KOPT-K1 (cell line): Measurements from ENCODE around the gene SCFD2.
"Not testable (repeated sequence)": the region's sequence is repeated elsewhere in the genome, so short reads cannot be mapped to it uniquely, and the experiment has no call there.

Source experiments
- H3K27ac ChIP-seq: fragments of 200-600 bp; sonication (generic); 2 replicates; pipeline ENCODE4 v1.5.1; 2016; ENCODE audit warnings: antibody characterized with exemption, mild to moderate bottlenecking, low read depth, low read length; ENCODE audit not compliant: poor library complexity, severe bottlenecking
- H3K36me3 ChIP-seq: fragments of 200-600 bp; sonication (generic); 2 replicates; pipeline ENCODE4 v1.5.1; 2017; ENCODE audit warnings: antibody characterized with exemption, mild to moderate bottlenecking, low read length, moderate library complexity; ENCODE audit not compliant: insufficient read depth
- H3K9me3 ChIP-seq: fragments of 200-600 bp; sonication (generic); 2 replicates; pipeline ENCODE4 v1.5.1; 2017; ENCODE audit warnings: antibody characterized with exemption, low read length, mild to moderate bottlenecking; ENCODE audit not compliant: insufficient read depth, poor library complexity, severe bottlenecking

SCFD2 gene

DNA sequence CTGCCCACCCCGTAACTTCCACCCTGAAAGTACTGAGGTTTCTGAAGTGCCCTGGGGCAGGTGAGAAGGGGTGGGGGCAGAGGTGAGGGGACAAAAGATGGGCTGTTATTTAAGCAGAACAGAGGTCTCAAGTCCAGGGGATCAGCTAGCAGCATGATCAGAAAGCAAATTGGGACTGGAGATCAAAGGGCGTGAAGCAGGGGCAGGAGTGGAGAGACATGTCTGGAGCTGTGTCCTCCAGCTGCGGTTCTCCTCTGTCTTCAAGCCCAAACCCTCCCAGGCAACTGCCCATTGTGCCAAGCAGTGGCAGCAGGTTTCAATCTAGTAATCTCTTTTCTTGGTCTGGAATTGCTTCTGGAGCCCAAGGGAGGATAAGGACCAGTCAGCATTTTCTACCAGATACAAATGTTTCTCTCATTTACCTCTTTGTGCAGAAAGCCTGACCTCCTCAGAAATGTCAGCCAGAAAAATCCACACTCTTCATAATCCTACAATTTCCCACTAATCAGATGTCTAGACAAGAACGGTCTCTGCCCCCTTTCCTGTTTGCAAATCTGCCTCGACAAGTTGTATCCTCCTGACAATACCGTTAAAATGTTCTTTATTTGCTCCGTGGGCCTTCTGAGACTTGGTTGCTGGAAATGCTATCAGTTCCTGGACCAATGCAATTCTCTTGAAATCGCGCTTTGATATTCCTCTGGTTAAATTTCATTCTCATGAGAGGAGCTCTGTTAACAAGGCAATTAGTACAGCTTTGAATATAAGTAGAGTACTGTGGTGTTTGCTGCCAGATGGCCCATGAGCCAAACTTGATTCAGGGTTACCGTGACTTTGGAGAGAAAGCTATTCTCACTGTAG, 526.9 kb downstream of the SCFD2 start:
- Histone ChIP-seq H3K36me3 (no peaks in the 10 kb centered on the region), H3K9me3 (no peaks in the 10 kb centered on the region), H3K27ac (no peak overlapping the region)

- Histone ChIP-seq H3K9me3 (no peaks in the 10 kb centered on the region), H3K27ac (no peak overlapping the region), H3K36me3 (no peaks in the 10 kb centered on the region)
Observed at GRCh38 chr4:52837716-52838558, 527.9 kb downstream of the SCFD2 start.

DNA sequence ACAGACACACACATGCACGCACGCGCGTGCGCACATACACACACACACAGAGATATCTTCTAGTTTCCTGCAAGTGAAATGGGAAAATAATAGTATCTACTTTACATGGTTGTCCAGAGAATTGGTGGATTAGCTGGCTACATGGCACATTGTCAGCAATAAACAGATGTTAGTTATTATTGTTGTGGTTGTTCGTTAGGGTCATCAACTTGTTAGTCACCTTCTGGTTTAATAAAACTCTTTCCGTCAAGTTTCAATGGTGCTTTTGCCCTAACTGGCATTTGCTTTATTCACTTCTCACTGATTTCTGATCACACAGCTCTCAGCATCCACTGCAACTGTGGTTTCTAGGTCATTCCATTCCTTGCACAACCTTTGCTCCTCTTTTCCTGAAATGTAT, 529.2 kb downstream of the SCFD2 start:
- no peak overlapping the region for H3K27ac ChIP-seq
- no peaks in the 10 kb centered on the region for H3K36me3 ChIP-seq
- H3K9me3 ChIP-seq = no peaks in the 10 kb centered on the region

GRCh38 chr4:52836120-52836519, 529.7 kb downstream of the SCFD2 start:
- H3K36me3 ChIP-seq = no peaks in the 10 kb centered on the region
- H3K9me3 ChIP-seq = no peaks in the 10 kb centered on the region
- no peak overlapping the region for H3K27ac ChIP-seq

DNA sequence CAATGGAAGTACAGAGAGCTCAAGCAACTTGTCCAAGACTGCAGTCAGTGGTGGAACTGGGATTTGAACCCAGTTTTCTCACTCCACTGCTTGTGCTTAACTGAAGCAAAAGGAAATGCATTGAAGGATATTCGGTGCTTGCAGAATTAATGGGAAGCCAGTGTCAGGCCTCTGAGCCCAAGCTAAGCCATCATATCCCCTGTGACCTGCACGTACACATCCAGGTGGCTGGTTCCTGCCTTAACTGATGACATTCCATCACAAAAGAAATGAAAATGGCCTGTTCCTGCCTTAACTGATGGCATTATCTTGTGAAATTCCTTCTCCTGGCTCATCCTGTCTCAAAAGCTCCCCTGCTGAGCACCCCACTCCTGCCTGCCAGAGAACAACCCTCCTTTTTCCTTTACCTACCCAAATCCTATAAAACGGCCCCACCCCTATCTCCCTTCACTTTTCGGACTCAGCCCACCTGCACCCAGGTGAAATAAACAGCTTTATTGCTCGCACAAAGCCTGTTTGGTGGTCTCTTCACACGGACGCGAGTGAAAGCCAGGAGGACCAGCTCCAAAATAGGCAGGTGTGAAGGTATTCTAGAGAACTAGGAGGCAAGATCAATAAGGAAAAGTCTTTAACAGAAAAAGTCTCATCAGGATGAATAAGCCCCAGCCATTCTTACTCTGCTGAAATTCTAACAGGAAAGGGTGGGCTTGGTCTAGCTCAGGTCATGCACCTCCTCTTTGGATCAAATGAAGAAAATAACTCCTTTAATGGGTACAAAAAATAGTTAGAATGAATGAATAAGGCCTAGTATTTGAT, 531.0 kb downstream of the SCFD2 start:
- not testable (repeated sequence) for H3K36me3 ChIP-seq, H3K27ac ChIP-seq, H3K9me3 ChIP-seq

DNA sequence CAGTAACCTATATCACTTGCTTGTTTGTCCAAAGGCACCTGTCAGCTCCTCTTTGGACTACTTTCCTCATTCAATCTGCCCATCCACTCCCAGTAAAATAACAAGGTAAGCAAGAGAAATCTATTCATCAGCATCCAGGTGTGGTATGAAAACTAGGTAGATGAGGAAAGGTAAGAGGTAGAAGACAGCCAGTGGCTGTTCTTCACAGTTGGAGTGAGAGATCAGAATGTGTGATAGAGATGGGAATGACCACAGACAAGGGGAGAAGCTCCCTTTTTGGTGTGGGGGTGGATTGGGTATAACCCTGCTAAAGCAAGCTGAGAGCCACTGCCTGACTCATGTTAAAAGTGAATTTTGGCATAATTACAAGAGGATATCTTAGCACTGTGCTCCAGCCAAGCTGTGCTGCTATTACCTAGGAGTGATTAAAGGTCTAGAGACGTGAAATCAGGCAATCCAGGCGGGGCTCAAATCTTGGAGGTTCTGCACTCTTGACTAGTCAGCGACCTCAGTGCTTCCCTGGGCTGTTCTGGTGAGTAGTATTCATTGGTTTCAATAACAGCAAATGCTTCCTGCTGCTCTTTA, 531.8 kb downstream of the SCFD2 start:
- Histone ChIP-seq H3K9me3 (no peaks in the 10 kb centered on the region), H3K36me3 (no peaks in the 10 kb centered on the region), H3K27ac (no peak overlapping the region)

DNA sequence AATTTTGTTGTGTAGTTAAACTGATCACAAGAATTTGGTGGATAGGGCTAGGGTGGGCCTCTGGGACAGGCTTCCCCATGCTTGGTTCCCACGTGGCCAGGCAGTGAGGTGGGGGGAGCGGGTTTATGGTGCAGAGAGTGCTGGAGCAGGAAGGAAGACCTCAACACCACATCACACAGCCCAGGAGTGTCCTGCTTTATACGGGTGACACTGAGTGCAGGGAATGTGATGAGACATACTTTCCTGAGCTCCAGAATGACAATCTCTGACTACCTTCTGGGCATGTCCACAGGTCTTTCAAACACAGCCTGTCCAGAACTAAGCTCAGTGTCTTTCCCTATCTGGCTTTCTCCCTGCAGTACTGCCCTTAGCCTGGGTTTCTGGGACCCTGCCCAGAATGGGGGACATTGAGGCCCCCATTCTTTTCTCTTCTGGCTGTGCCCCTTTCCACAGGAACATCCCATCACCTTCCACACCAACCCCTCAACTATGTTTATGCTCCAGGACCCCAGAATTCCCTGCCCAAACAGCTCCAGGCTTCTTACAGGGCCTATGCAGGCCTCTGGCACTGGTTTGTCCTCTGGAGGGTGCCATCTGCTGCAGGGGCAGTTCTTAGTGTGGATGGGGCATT, 540.3 kb downstream of the SCFD2 start:
- Histone ChIP-seq H3K36me3 (no peaks in the 10 kb centered on the region), H3K9me3 (no peaks in the 10 kb centered on the region), H3K27ac (peak overlapping the region; percentile 4)

DNA sequence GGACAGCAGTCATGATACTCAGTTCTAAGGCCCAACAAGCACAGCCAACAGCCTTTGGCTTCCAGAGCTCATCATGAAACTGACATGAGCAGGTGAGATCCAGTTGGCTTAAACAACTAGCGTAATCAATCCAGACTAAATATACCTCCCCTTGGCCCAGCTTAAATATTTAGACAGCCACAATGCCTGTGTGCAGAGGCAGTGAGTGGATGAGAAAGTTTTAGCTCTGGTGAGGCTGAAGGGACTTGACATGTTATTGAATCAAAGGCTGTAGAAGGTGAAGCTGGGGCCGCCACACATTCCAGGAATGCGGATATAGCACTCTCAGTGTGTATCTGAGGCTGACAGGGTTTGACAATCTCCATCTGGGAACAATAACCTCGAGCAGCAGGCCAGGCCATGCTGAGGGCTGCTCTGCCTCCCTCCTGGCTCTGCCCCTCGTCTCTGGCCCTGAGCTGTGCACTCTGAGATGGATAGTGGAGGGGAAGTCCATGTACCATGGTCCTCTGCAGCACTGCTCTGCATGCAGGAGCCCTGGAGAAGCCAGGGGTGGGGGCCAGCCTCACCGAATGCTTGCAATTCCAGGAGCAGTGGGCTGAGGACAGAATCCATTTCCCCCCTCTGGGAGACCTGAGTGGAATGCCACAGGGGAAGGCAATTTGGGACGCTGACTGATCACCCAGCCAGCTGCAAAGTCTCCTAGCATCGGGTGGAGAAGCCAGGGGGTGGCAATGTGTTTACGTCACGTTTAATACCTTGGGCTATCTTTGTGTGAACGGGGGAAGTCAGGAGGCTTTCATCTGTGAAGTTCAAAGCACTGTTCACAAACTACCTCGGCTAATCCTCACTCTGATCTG, 541.0 kb downstream of the SCFD2 start:
- no peaks in the 10 kb centered on the region for H3K9me3 ChIP-seq
- no peaks in the 10 kb centered on the region for H3K36me3 ChIP-seq
- H3K27ac ChIP-seq = peak overlapping the region; percentile 4

- H3K9me3 ChIP-seq = no peaks in the 10 kb centered on the region
- H3K36me3 ChIP-seq = no peaks in the 10 kb centered on the region
- no peak overlapping the region for H3K27ac ChIP-seq
Observed at GRCh38 chr4:52824270-52824602, 541.6 kb downstream of the SCFD2 start.

DNA sequence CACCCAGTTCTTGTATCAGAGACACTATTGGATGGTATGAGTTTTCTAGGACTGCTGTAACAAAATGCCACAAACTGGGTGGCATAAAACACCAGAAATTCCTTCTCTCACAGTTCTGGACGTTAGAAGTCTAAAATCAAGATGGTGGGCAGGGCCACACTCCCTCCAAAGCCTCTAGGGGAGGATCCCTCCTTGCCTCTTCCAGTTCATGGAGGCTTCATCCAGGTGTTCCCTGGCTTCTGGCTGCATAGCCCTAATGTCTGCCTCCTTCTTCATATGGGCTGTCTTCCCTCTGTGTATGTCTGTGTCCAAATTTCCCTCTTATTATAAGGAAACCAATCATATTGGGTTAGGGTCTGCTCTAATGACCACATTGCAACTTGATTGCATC, 542.2 kb downstream of the SCFD2 start:
- H3K27ac ChIP-seq = no peak overlapping the region

More for the DNA sequence above, 542.2 kb downstream of the SCFD2 start:
- Histone ChIP-seq H3K36me3 (no peaks in the 10 kb centered on the region), H3K9me3 (no peaks in the 10 kb centered on the region)
